Measurements from ENCODE around the gene CDCA4.

CDCA4 gene

DNA sequence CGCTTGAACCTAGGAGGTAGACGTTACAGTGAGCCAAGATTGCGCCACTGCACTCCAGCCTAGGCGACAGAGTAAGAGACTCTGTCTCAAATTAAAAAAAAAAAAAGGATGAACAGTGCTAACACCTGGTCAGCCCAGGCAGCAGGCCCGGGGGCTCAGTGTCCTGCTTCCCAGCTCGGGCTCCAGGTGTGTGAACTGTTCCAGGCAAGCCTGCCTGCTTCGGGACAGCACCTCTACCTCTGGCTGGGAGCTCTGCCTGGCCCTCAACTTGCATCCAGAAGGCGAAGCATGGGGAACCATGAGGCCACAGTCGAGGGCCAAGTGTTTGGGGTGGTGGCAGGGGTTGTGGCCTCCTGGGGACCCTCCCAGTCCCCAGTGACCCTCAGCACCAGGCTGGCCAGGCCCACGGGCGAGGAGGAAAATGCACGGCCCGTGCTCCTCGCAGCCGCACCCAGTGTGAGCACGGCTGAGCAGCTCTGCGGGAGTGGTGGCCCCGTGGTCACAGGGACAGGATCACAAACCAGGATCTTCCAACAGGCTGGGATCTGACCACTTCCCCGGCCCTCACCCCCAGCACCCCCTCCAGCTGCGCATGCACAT is 15.5 kb downstream of the CDCA4 start:
- TF ChIP-seq, protein P1, sequence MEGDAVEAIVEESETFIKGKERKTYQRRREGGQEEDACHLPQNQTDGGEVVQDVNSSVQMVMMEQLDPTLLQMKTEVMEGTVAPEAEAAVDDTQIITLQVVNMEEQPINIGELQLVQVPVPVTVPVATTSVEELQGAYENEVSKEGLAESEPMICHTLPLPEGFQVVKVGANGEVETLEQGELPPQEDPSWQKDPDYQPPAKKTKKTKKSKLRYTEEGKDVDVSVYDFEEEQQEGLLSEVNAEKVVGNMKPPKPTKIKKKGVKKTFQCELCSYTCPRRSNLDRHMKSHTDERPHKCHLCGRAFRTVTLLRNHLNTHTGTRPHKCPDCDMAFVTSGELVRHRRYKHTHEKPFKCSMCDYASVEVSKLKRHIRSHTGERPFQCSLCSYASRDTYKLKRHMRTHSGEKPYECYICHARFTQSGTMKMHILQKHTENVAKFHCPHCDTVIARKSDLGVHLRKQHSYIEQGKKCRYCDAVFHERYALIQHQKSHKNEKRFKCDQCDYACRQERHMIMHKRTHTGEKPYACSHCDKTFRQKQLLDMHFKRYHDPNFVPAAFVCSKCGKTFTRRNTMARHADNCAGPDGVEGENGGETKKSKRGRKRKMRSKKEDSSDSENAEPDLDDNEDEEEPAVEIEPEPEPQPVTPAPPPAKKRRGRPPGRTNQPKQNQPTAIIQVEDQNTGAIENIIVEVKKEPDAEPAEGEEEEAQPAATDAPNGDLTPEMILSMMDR (conservative IDR thresholded peaks at IDR 0.05; ENCODE audit: low read depth, low read length), result no peak
- no peak for DNase-seq (ENCODE audit: low read depth)
- H3K4me3 ChIP-seq (ENCODE audit: low read length), result no peak overlapping the region

DNA sequence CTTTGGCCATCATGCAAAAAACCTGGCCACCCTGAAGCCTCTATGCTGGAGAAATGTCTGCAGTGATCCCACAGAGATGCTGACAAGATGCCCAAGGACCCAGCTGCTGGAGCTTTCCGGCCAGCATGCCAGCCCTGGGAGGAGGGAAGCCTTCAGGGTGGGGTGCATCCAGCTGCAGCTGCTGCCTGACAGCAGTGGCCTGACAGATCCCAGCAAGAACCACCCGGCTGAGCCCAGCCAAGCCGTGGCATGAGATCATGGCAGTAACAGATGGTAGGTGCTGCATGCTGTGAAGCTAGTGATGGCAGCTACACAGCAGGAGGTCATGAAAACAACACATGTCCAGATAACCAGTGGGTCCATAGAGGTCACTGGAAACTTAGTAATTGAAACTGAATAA is 21.5 kb downstream of the CDCA4 start:
- TF ChIP-seq, protein P1 (conservative IDR thresholded peaks at IDR 0.05; ENCODE audit: low read depth, low read length), result no peak
- no peak for DNase-seq (ENCODE audit: low read depth)
- no peak overlapping the region for H3K4me3 ChIP-seq (ENCODE audit: low read length)

DNA sequence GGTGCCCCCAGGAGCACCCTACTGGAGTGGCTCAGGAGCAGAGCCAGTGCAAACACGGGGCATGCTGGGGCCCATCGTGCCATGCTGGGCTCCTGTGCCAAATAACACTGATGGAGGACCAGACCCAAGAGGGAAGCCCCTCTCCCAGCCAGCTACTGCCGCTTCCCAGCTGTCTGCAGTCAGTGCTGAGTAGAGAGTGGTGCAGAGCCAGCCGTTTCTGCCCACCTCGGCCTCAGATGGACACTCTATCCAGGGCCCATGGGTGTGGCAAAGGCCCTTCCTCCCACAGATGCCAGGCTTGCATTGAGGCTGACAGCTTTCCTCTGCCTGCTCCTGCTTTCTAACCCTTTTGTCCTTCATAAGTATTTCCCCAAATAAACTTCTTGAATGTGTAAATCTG is 22.1 kb downstream of the CDCA4 start:
- DNase-seq (ENCODE audit: low read depth), result no peak
- TF ChIP-seq, protein P1 (conservative IDR thresholded peaks at IDR 0.05; ENCODE audit: low read depth, low read length), result no peak

DNA sequence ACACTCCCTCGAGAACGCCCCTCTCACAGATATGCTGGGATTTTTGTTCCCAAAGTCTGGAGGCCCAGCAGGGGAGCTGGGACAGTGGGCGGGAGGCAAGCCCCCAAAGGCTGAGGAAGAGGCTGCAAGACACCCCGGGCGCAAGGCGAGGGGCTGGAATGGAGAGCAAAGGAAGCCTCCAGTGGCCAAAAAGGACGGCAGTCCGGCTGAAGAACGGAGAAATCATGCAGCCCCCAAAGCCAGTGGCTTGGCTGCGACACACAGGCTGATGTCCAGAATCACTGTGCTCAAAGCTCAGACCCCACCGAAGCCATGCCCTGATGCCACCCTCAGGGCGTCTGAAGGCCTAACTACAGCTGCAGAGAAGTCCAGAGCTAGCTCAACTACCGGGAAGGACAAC is 24.4 kb downstream of the CDCA4 start:
- H3K4me3 ChIP-seq (ENCODE audit: low read length), result no peak overlapping the region
- TF ChIP-seq, protein P1 (conservative IDR thresholded peaks at IDR 0.05; ENCODE audit: low read depth, low read length), result no peak
- DNase-seq (ENCODE audit: low read depth), result no peak

More for the DNA sequence above, 22.1 kb downstream of the CDCA4 start:
- no peak overlapping the region for H3K4me3 ChIP-seq (ENCODE audit: low read length)

DNA sequence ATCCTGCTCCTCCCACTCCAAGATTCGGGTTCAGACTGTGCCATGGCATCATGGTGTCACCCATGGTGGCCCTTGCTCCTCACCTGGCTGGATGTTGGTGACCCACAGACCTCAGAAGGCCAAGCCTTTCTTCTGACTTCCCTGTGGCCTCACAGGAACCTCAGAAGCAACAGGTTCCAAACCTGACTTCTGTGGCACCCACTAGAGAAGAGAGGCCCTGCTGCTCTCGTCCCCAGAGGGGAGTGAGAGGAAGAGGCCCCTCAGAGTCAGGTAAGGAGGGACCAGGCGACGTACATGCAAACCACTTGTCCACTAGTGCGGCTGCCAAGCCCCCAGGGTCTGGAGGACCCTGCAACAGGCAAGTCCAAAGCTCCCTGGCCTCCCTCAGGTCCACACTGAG is 24.9 kb downstream of the CDCA4 start:
- no peak overlapping the region for H3K4me3 ChIP-seq (ENCODE audit: low read length)
- no peak for DNase-seq (ENCODE audit: low read depth)
- TF ChIP-seq, protein P1 (conservative IDR thresholded peaks at IDR 0.05; ENCODE audit: low read depth, low read length), result no peak

DNA sequence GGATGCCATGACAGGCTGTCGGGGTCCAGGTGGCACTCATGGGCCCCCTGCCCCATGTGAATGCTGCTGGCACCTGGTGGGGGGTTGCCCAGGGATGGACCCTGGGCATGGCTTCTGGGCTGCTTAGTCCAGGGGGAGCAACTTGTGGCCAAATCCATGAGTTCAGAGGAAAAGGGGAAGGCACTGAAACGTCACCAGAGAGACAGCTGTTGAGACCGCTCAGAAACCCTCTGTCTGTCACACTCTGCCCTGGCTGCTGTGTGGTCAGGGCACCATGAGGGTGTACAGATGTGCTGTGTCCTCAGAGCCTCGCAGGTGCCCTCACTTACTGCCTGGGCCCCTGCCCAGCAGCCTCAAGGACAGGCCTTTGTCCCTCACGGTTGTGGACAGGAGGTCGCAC is 25.9 kb downstream of the CDCA4 start:
- no peak for DNase-seq (ENCODE audit: low read depth)
- TF ChIP-seq, protein P1 (conservative IDR thresholded peaks at IDR 0.05; ENCODE audit: low read depth, low read length), result no peak
- H3K4me3 ChIP-seq (ENCODE audit: low read length), result no peak overlapping the region

DNA sequence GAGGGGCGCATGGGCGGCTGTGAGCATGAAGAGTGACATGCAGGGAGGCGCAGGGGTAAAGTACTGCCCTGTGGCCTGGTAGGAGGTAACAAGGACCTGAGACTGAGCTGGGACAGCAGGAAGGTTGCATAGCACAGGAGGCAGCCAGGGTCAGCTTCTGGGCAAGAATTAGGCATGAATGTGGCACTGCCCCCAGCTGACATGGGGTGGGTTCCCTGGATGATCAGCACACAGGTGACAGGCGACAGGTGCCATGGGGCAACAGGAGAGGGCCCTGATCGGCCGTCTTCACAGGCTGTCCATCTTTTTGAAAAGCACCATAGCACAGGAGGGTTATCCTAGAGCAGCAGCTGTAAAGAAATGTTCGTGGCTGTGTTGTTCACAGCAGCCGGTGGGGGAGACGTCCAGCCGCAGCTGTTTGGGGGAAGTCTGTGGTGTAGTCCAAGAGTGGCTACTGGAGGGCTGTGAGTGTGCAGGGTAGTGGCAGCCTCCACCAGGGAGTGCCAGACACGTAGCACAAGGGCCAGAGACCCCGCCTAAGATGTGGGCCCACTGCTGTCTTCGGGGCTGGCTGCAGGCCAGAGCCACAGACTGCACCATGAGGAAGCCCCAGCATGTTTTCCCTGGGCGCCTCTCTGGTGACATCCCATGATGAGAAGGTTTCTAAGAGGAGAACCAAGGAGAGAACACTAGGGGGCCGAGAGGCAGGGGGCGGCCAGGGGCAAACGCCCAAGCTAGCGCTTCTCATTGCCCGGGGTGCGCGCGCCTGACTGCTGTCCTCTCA is 26.9 kb downstream of the CDCA4 start:
- H3K4me3 ChIP-seq (ENCODE audit: low read length), result no peak overlapping the region
- TF ChIP-seq, protein P1 (conservative IDR thresholded peaks at IDR 0.05; ENCODE audit: low read depth, low read length), result no peak
- no peak for DNase-seq (ENCODE audit: low read depth)

Measured in retinal pigment epithelial cell (primary cell).